Stimulated activated CD4-positive, alpha-beta T cell treated with anti-CD3 and anti-CD28 coated beads, Interleukin-15, amount 100 ng/mL, for 1 hour (primary cell): Measurements from ENCODE around the gene ACTA2.

Experiments
- DNase-seq, 2 donors: peaks; one replicate each; pipeline ENCODE4 v3.0.0-alpha.2; 2020; ENCODE audit warnings: low read depth in 1 of 2, low spot score in 1 of 2

The ACTA2 gene

DNA sequence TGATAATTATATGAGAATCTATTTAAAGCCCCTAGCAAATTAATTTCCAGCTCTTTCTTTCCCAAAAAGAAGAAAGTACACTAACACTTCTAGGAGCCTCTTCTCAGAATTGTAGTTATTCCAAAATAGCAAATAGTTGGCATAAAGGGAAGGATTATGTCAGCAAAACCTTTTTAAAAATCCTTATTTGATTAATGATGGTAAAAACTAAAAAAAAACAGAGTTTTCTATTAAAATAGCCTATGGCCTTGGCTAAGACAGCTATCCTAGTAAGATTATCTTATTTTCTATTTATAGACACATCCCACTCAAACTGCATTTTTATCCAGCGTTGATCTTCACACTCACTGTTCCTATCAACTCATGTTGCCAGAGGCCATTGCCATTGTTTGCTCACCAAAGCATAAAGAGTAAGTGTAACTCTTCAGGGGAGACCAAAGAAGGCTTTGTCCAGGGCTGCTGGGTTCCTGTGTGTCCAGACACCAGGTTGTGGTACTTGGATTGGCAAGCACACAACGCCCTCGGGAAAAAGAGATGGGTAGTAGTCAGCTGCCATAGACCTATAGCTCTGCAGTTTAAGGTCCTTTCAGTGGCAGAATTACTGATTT, 31.5 kb downstream of the ACTA2 start:
- no peak for DNase-seq

DNA sequence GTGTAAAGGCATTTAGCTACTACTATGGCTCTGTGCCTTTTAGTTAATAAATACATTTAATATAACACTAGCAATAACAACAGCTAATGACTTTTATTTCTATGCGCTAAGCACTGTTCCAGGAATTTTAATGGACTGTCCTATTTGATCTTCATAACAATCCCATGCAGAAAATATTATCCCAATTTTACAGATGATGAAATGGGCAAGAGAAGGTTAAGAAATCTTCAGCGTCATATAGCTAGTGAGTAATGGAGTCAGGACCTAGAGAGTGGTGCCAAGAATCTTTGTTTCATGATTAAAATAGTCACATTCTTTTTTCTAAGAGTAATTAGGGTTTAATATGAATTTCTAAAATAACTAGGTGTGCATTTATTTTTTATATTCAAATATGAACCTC, 32.4 kb downstream of the ACTA2 start:
- no peak for DNase-seq

DNA sequence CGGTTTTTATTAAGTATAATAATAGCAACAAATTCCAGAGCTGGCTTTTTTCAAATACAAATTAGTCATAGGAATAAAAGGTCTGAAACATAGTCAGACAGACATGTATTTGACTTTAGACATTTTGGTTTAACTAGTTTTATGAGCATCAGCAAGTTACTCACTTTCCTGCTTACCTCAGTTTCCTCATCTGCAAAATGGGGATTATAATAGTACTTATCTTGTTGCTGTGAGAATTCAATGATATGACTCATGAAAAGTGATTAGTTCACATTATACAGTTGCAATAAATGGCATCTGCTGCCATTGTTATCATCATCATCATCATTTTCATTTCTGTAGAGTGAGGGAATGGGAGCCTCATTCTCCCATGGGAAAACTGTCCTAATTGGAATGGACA, 33.5 kb downstream of the ACTA2 start:
- DNase-seq = no peak

DNA sequence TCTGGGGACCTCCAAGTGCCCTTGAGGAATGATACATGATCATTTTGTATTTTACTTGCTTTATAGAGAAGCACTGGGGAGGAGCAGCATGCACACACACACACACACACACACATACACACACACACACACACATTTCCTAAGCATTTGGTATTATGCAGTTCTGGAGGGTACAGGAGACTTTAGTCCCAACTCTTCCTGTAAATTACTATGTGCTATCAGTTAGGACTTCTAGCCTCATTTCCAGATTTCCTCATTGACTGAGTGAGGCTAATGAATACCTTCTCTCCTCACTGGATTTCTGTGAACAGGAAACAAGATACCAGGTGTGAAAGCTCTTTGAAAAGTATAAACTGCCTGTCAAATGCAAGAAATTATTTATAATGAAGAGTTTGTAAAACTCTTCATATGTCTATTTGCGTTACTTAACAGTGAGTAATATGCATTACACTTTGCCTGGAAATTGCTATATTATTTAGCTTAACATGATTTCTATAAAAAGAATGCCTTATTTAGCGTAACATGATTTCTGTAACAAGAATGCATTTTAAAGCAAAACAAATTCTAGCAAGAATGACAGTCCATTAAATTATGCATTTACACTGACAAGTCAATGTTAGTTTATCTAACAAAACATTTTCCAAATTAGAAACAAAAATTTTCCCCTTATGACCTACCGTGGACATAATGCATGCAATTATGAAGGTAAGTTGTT, 34.2 kb downstream of the ACTA2 start:
- no peak for DNase-seq

DNA sequence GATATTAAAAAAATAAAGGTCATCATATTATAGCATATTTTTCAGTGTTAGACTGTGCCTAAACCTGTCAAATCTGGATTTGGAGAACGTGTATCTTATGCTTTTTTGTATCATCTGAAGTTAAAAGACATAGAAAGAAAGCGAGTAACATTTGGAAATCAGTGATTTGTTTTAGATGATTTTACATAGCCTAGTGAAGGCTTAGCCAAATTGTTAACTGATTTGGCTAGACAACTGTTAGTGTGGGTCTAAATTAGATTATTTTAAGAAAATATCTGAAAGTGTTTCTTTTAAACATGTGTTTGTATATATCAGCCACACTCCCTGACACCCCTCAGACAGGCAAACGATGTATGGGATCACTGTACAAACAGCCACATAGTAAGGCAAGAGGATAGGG, 35.6 kb downstream of the ACTA2 start:
- DNase-seq = no peak

DNA sequence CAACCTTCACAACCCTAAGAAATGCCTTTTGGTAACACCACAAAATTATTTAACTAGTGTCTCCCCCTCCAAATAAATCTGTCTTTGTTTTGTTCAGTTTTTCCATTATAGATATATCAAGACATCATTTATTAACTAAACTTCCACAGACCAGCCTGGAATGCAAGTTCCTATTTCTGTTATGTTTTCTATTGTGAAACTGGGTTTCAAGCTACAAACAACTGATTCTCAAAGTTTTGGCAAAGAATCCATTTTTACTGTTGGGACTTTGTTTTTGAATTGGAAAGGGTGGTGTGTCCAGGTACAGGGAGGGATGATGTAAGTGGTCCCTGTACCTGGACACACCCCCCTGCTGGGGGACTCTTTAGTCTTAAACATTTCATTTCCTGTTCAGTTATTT, 36.3 kb downstream of the ACTA2 start:
- DNase-seq = no peak

DNA sequence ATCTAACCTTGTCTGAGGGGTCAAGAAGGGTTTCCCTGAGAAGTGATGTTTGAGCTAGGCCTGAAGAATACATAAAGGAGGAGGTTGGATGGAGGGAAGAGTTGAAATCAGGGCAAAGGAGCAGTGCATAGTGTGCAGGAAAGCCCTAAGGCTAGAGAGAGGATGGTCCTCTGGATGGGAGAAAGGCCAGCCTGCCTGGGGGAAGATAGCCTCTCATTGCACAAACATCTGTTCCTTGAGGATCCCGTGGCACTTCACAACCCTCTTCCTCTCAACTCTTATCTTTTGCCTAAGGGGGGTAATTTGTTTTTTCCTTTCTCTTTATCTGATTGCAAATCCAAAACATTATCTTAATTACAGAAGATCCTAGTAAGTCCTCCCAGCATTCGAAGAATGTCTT, 36.8 kb downstream of the ACTA2 start:
- no peak for DNase-seq

DNA sequence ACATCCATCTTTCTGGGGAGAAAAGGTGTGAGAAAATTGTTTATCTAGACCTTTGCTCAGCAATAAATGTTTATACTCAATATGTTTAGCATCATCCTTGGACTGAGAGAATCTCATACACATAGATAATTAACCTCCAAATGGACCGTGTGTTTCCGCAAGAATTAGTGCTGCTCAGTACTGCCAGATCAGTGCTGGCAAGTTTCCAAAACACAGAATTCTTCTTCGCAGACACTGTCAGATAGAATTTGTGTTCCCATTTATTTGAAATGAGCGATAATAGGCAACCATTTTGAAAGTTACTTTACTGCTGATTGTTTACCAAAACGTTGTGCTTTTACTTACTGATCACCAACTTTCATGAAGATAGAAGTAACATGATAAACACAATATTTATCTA, 38.8 kb downstream of the ACTA2 start:
- no peak for DNase-seq

DNA sequence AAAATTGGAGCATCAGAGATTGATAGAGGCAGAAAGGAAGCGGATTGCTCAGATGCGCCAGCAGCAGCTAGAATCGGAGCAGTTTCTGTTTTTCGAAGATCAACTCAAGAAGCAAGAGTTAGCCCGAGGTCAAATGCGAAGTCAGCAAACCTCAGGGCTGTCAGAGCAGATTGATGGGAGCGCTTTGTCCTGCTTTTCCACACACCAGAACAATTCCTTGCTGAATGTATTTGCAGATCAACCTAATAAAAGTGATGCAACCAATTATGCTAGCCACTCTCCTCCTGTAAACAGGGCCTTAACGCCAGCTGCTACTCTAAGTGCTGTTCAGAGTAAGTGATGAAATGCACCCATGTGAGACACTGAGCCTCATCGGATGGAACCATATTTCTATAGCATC, 39.4 kb downstream of the ACTA2 start:
- no peak for DNase-seq

DNA sequence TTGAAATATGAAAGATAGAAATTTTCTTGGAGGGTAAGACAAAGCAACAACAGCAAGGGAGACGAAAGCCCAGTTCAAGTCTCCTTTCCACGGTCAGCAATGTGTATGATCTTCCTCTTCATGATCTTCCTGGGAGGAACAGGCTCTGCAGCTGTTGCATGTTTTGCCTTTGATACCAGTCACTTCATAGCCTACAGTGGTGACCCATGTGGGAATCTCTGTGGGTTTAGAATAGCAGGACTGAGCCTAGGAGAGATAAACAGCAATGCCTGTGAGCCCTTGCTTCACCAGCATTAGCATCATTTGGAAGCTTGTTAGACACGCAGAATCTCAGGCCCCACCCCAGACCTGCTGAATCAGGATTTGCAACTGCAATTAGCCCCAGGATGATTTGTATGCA, 40.7 kb downstream of the ACTA2 start:
- no peak for DNase-seq

DNA sequence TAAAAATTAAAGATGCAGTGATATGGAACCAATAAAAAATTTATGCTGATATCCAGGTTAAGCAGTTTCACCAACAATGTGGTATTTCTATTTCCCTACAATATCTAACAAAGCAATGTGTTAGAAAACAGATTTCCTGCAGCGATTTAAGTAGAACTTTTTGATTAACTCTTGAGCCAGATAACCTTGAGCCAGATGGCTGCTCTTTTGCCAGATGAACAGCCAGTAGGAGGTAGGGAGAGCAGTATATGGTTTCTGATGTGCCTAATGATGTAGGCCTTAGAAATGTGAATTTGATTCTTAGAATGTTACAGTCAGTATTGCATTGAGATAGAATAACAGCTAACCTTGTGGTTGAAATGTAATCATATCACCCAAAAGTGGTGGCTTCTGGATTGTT, 41.5 kb downstream of the ACTA2 start:
- no peak for DNase-seq

DNA sequence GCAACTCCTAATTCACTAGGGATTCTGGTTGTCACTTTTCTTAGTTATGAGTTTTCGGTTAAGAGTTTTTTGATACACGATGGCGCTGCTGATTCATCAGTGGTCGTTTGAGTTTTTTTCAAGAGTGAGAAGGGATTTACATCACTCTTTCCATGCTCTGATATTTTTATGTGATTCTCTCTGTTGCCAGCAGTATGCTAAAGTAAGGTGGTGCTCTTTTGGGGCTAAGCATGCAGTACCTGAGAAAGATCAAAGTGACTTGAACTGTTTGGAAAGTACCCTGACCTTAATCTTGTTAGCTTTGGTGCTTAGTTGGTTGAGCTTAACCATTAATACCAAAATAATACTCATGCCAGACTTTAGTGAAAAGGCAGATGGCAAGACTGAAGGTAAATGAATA, 44.4 kb downstream of the ACTA2 start:
- DNase-seq = no peak

DNA sequence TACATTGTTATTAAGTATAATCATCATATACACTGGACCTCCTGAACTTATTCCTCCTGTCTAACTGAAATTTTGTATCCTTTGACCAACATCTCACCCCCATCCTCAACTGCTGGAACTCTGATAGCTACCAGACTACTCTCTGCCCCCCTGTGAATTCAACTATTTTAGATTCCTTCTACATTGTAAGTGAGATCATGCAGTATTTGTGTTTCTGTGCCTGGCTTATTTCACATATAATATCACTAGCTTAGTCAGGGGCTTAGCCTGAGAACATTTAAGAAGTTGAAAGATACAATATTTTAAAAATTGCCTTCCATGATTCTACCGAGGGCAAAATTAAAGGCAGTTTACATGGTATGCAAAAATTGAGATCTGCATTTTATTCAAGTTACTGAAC, 45.7 kb downstream of the ACTA2 start:
- DNase-seq = no peak

DNA sequence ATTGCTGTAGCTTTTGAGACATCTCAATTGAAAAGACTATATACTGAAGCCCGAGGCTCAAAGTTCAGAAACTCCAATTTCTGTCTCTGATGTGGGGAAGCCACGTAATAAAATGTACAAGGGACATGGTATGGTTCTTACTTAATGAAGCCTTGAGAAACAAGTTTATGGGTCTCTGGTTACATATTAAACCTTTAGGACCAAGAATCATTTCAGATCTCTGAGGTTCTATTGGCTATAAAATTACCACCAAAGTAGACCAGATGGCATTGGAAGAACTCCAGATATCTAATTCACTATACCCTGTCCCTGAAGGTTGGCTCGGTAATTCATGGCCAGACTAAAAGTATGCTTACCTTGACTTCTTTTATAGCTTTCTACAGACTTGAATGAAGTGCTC, 48.9 kb downstream of the ACTA2 start:
- no peak for DNase-seq

DNA sequence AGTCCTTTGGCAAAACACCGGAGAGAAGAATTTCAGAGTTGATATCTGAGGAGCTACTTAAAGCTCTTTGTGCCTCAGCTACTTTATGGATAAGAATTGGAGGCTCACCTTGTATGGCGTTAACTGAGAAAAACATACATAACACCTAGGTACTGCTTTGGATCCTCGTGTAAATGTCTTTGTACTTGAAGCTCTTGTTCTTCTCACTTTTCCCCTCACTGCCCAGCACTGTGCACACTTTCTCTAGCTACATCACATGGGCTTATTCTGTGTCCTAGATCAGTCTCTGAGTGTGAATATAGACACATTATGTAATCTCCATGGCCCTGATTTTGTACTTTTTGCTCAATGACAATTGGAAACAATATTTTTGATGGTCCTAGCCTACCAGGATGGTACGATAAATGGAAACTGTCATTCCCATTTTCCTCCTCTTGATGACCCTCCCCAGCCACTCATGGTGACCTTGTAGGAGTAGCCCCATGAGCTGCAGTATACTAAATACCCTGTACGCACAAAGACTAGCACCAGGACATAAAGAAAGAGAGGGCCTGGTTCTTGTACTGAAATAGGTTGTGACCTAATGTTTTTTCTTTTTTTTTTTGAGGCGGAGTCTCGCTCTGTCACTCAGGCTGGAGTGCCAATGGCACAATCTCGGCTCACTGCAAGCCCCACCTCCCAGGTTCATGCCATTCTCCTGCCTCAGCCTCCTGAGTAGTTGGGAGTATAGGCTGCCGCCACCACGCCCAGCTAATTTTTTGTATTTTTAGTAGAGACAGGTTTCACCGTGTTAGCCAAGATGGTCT, 50.4 kb downstream of the ACTA2 start:
- DNase-seq = no peak

DNA sequence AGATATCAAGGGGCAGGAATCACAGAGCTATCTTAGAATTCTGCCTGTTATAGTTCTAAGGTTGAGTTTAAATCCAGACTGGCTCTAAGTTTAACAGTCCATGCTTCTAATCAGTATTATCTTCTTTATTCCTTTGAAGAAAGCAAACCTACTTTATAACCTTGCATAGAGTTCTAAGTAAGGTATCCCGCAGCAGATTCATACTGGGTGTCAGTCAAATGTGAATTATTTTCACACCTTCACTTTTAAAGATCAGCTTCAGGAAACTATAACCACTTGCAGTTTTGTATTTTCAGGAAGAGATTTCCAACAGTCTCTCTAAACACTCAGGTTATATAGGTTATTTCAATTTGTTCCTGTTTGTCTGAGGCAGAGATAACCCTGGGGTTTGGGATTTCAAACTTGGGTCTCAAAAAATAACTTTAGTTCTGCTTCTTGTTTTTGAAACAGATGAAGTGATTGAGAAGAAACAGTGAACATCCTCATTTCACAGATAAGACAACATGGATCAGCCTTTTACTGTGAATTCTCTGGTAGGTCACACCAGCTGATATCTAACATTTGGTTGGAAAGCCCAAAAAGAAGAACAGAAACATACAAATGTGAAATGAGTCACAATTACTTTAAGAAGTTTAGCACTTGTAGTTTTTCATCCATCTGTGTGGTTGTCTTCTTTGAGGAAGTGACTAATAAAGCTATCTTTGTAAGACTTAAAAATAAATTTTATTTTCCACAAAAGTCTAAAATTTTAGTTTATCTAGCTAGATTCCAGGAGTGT, 51.2 kb downstream of the ACTA2 start:
- DNase-seq = no peak

DNA sequence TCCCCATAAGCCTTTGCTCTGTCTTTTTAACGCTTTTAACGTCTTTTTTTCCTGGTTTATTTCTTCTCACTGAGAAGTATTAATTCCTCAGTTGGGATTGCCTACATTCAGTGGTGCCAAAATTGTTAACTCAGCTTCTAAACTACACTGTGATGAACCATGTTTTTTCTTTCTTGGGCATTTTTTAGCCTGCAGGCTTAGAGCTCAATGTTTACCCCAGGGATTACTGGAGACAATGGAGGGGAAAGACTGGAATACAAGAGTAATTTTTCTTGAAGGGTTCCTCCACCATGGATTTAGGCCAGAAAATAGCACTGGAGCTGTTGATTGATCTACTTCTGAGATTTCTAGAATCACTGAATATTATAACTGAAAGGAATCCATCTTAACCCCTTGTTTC, 52.7 kb downstream of the ACTA2 start:
- DNase-seq = no peak

DNA sequence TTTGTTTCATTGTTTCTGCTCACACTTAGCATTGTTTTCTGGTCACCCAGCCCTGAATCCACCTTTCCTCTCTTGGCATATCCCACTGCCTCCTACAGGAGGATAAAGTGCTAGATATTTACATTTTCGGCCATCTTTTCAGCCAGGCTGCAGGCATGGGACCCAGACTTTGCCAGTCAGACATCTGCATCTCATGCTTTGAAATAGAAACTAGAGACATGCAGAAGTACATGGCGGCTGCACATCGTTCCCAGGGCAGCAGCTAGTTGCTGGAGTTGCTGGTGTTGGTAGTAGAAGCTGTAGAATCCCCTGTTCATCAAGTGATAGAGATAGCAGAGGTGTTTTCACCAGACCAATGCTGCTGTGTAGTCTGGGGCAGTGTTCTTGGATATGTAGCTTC, 53.8 kb downstream of the ACTA2 start:
- DNase-seq = no peak

DNA sequence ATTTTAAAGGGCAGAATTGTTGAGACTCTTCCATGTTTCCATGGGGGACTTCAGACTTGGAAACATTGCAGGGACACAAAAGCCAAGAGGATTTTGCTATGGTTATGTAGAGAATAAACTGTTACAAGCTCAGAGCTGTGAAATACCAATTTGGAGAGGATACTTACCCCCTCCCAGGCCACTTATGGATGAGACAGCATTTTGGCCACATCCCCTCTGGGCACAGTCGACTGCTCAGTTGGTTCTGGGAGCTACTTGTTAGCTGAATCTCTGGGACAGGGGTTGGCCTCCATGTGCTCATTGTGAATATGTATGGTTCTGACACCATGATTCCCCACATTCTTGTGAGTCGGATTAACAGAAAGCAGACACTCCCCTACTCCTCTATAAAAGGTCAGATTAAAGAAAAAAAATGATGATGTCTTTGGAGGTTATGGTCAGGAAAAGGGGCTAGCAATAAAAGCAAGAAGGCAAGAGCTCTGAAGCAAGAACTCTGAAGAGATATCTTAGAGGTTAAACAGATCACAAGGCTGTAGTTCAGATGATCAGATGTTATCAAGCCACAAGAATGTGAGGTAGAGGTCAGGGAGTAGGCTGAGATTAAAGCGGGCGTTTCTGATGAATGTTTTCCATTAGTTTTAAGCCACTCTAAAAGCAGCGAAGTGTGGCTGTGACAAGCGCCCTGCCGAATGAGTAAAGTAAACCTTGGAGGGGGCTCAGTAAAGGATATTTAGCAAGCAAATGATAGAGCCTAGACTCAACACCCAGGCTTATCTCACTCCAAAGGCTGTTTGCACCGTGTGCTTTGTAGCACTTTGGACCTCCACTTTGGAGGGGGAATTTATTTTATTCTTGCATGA, 55.3 kb downstream of the ACTA2 start:
- no peak for DNase-seq

DNA sequence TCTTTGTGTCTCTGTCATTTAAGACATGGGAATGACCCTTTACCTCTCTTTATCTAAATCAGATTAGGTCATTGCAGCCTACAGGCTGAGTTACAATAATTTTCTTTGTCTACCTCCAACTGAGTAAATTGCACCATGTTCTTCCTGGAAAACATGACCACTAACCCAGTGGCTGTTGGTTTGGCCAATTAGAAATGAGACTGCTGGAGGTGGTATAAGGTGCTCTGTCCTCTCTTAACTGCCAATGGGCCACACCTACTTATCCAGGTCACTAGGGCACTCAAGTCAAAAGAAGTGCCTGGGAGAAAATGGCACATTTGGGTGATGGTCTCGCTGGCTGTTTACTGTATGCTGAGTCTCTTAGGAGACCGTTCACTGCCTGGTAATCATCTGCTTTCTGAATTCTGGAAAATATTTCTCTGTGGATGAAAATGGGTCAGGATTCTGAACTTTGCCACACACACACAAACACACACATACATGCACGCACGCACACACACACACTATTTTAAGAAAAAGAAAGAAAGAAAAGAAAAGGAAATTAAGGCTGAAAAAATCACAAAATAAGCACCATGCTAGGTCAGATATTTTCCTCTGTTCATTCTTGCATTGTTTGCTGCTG, 56.1 kb downstream of the ACTA2 start:
- no peak for DNase-seq
